ENCODE data around the gene PAN3. TPM values are rescaled to one million over a fixed set of nuclear protein-coding genes. Genes with fewer than 3 reads are reported as not detected.
A peak's percentile ranks its signal among the peaks of the same experiment; 100 is the strongest.

PAN3 gene
- total RNA-seq, 2 donors from 2014 or later, result 28.5 to 35.6 TPM

GRCh38 chr13:28229522-28230411, 91.4 kb downstream of the PAN3 start:
- Mint-ChIP-seq H3K36me3 (ENCODE audit: low read depth) (peaks cover 74% of the 10 kb centered on the region), H3K4me1 (no peaks in the 10 kb centered on the region), H3K4me3 (no peak overlapping the region), H3K27me3 (no peaks in the 10 kb centered on the region), H3K9me3 (no peaks in the 10 kb centered on the region), H3K27ac (no peak overlapping the region)
- ATAC-seq (replicated peaks), result no peak

GRCh38 chr13:28231642-28232041, 93.3 kb downstream of the PAN3 start:
- Mint-ChIP-seq H3K27ac (no peak overlapping the region), H3K27me3 (no peaks in the 10 kb centered on the region), H3K4me3 (no peak overlapping the region), H3K4me1 (peaks cover 4% of the 10 kb centered on the region), H3K36me3 (ENCODE audit: low read depth) (peaks cover 74% of the 10 kb centered on the region), H3K9me3 (no peaks in the 10 kb centered on the region)
- no peak for ATAC-seq (replicated peaks)

GRCh38 chr13:28237944-28238343, 99.6 kb downstream of the PAN3 start:
- Mint-ChIP-seq H3K27me3 (no peaks in the 10 kb centered on the region), H3K27ac (no peak overlapping the region), H3K4me1 (peaks cover 4% of the 10 kb centered on the region), H3K9me3 (no peaks in the 10 kb centered on the region), H3K4me3 (no peak overlapping the region), H3K36me3 (ENCODE audit: low read depth) (peaks cover 71% of the 10 kb centered on the region)
- ATAC-seq (replicated peaks), result no peak

- ATAC-seq (replicated peaks), result no peak
- H3K27me3 Mint-ChIP-seq, result no peaks in the 10 kb centered on the region
- peaks cover 77% of the 10 kb centered on the region for H3K36me3 Mint-ChIP-seq (ENCODE audit: low read depth)
- no peak overlapping the region for H3K4me3 Mint-ChIP-seq
- H3K27ac Mint-ChIP-seq, result no peak overlapping the region
- H3K9me3 Mint-ChIP-seq, result no peaks in the 10 kb centered on the region
- peaks cover 4% of the 10 kb centered on the region for H3K4me1 Mint-ChIP-seq
These were observed 101.0 kb downstream of the PAN3 start for GRCh38 chr13:28239374-28239773.

- no peaks in the 10 kb centered on the region for H3K9me3 Mint-ChIP-seq
- H3K36me3 Mint-ChIP-seq (ENCODE audit: low read depth), result peaks cover 91% of the 10 kb centered on the region
- no peaks in the 10 kb centered on the region for H3K27me3 Mint-ChIP-seq
- H3K4me3 Mint-ChIP-seq, result no peak overlapping the region
- no peak for ATAC-seq (replicated peaks)
- H3K4me1 Mint-ChIP-seq, result peaks cover 18% of the 10 kb centered on the region
- H3K27ac Mint-ChIP-seq, result no peak overlapping the region
These were observed 107.1 kb downstream of the PAN3 start for GRCh38 chr13:28245465-28245864.

- H3K4me1 Mint-ChIP-seq, result peaks cover 27% of the 10 kb centered on the region
- H3K27ac Mint-ChIP-seq, result no peak overlapping the region
- peaks cover 91% of the 10 kb centered on the region for H3K36me3 Mint-ChIP-seq (ENCODE audit: low read depth)
- ATAC-seq (replicated peaks), result no peak
- no peak overlapping the region for H3K4me3 Mint-ChIP-seq
- no peaks in the 10 kb centered on the region for H3K9me3 Mint-ChIP-seq
- no peaks in the 10 kb centered on the region for H3K27me3 Mint-ChIP-seq
These were observed 108.5 kb downstream of the PAN3 start for GRCh38 chr13:28246891-28247290.

- no peaks in the 10 kb centered on the region for H3K27me3 Mint-ChIP-seq
- H3K27ac Mint-ChIP-seq, result no peak overlapping the region
- H3K4me3 Mint-ChIP-seq, result no peak overlapping the region
- no peaks in the 10 kb centered on the region for H3K9me3 Mint-ChIP-seq
- peaks cover 27% of the 10 kb centered on the region for H3K4me1 Mint-ChIP-seq
- ATAC-seq (replicated peaks), result no peak
- H3K36me3 Mint-ChIP-seq (ENCODE audit: low read depth), result peaks cover 90% of the 10 kb centered on the region
These were observed 109.7 kb downstream of the PAN3 start for GRCh38 chr13:28248080-28248479.

- Mint-ChIP-seq H3K9me3 (no peaks in the 10 kb centered on the region), H3K36me3 (ENCODE audit: low read depth) (peaks cover 89% of the 10 kb centered on the region), H3K4me3 (no peak overlapping the region), H3K4me1 (peaks cover 27% of the 10 kb centered on the region), H3K27ac (peak overlapping the region; percentile 60), H3K27me3 (no peaks in the 10 kb centered on the region)
- no peak for ATAC-seq (replicated peaks)
These were observed 112.2 kb downstream of the PAN3 start for GRCh38 chr13:28250542-28250941.

GRCh38 chr13:28251466-28251865, 113.1 kb downstream of the PAN3 start:
- no peak for ATAC-seq (replicated peaks)
- H3K4me1 Mint-ChIP-seq, result peaks cover 25% of the 10 kb centered on the region
- H3K36me3 Mint-ChIP-seq (ENCODE audit: low read depth), result peaks cover 89% of the 10 kb centered on the region
- no peaks in the 10 kb centered on the region for H3K9me3 Mint-ChIP-seq
- H3K27me3 Mint-ChIP-seq, result no peaks in the 10 kb centered on the region
- peak overlapping the region; percentile 12 for H3K4me3 Mint-ChIP-seq
- peak overlapping the region; percentile 60 for H3K27ac Mint-ChIP-seq

GRCh38 chr13:28252547-28252946, 114.2 kb downstream of the PAN3 start:
- Mint-ChIP-seq H3K4me1 (peaks cover 22% of the 10 kb centered on the region), H3K4me3 (no peak overlapping the region), H3K36me3 (ENCODE audit: low read depth) (peaks cover 92% of the 10 kb centered on the region), H3K9me3 (no peaks in the 10 kb centered on the region), H3K27me3 (no peaks in the 10 kb centered on the region), H3K27ac (no peak overlapping the region)
- ATAC-seq (replicated peaks), result no peak

GRCh38 chr13:28257305-28257704, 119.0 kb downstream of the PAN3 start:
- H3K4me1 Mint-ChIP-seq, result no peaks in the 10 kb centered on the region
- peaks cover 81% of the 10 kb centered on the region for H3K36me3 Mint-ChIP-seq (ENCODE audit: low read depth)
- no peak for ATAC-seq (replicated peaks)

GRCh38 chr13:28258417-28258816, 120.1 kb downstream of the PAN3 start:
- Mint-ChIP-seq H3K4me3 (no peak overlapping the region), H3K9me3 (no peaks in the 10 kb centered on the region), H3K36me3 (ENCODE audit: low read depth) (peaks cover 82% of the 10 kb centered on the region), H3K27me3 (no peaks in the 10 kb centered on the region), H3K27ac (no peak overlapping the region), H3K4me1 (no peaks in the 10 kb centered on the region)
- no peak for ATAC-seq (replicated peaks)

More at GRCh38 chr13:28257305-28257704, 119.0 kb downstream of the PAN3 start:
- Mint-ChIP-seq H3K4me3 (no peak overlapping the region), H3K27me3 (no peaks in the 10 kb centered on the region), H3K27ac (peak overlapping the region; percentile 11), H3K9me3 (no peaks in the 10 kb centered on the region)

GRCh38 chr13:28267497-28267896, 129.2 kb downstream of the PAN3 start:
- peaks cover 90% of the 10 kb centered on the region for H3K36me3 Mint-ChIP-seq (ENCODE audit: low read depth)
- H3K27ac Mint-ChIP-seq, result no peak overlapping the region
- H3K27me3 Mint-ChIP-seq, result no peaks in the 10 kb centered on the region
- no peaks in the 10 kb centered on the region for H3K9me3 Mint-ChIP-seq
- no peak overlapping the region for H3K4me3 Mint-ChIP-seq
- peak; percentile 41 for ATAC-seq (replicated peaks)
- H3K4me1 Mint-ChIP-seq, result peaks cover 11% of the 10 kb centered on the region

GRCh38 chr13:28268800-28269223, 130.5 kb downstream of the PAN3 start:
- Mint-ChIP-seq H3K27ac (peak overlapping the region; percentile 50), H3K36me3 (ENCODE audit: low read depth) (peaks cover 90% of the 10 kb centered on the region), H3K4me1 (peaks cover 11% of the 10 kb centered on the region), H3K4me3 (peak overlapping the region; percentile 28), H3K9me3 (no peaks in the 10 kb centered on the region), H3K27me3 (no peaks in the 10 kb centered on the region)
- ATAC-seq (replicated peaks), result peak; percentile 98

GRCh38 chr13:28271056-28271840, 132.9 kb downstream of the PAN3 start:
- peaks cover 96% of the 10 kb centered on the region for H3K36me3 Mint-ChIP-seq (ENCODE audit: low read depth)
- peaks cover 11% of the 10 kb centered on the region for H3K4me1 Mint-ChIP-seq
- ATAC-seq (replicated peaks), result no peak

More at GRCh38 chr13:28271056-28271840, 132.9 kb downstream of the PAN3 start:
- H3K27ac Mint-ChIP-seq, result no peak overlapping the region
- no peaks in the 10 kb centered on the region for H3K9me3 Mint-ChIP-seq
- no peaks in the 10 kb centered on the region for H3K27me3 Mint-ChIP-seq
- H3K4me3 Mint-ChIP-seq, result no peak overlapping the region

All from activated T-helper 17 cell treated with anti-CD3 and anti-CD28 coated beads, Interleukin-2, amount 50 U/mL, for 72 hours (primary cell).